ENCODE results near the gene RUFY4. TPM values are rescaled to one million over a fixed set of nuclear protein-coding genes. Genes with fewer than 3 reads are reported as not detected.

Gene RUFY4
- total and polyA plus RNA-seq, 2 donors (not counting 3 experiments of a cell fraction or from before 2014, with no cell fraction given): not detected

DNA sequence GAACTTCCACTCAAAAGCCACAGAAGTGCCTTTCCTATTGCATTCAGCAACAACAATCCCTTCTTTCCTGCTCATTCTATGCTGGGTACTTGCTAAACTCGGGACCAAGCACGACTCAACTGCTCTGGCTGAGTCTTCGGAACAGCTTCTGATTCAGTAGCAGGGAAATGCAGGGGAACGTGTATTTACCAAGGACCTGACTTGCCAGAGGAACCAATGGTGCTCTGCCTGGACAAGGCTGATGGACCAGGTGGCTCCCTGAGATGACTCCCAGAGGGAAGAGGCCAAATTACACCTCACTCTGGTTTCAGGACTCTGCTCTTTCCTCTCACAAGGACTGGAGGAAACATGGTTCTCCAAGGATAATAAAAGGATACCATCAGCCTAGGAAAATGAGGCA is 69.0 kb downstream of the RUFY4 start:
- Histone ChIP-seq H3K27me3 (ENCODE audit: control insufficient read depth in 2 of 2, insufficient read depth in 2 of 2, low read length in 2 of 2) (peaks cover 0 to 6% of the 10 kb centered on the region in 2 experiments), H3K4me1 (ENCODE audit: control insufficient read depth, extremely low read depth, insufficient read depth, low read length) (no peaks in the 10 kb centered on the region), H4K20me1 (replicated peaks; ENCODE audit: control insufficient read depth, extremely low read depth, insufficient read depth, low read length) (no peaks in the 10 kb centered on the region), H3K9me3 (replicated peaks; ENCODE audit: control insufficient read depth, insufficient read depth, low read length) (no peaks in the 10 kb centered on the region), H3K4me2 (ENCODE audit: insufficient read depth, low read length) (no peak overlapping the region), H3K9me1 (replicated peaks; ENCODE audit: control insufficient read depth, extremely low read depth, insufficient read depth, low read length) (no peaks in the 10 kb centered on the region), H3K36me3 (ENCODE audit: control insufficient read depth in 2 of 2, extremely low read depth in 1 of 2, insufficient read depth in 2 of 2, low read length in 2 of 2) (no peaks in the 10 kb centered on the region), H3K79me2 (ENCODE audit: control insufficient read depth, insufficient read depth, low read length) (no peaks in the 10 kb centered on the region), H3K9ac (replicated peaks; ENCODE audit: extremely low read depth, insufficient read depth, low read length) (no peak overlapping the region), H3K4me3 (replicated peaks in 1 of 3; ENCODE audit: insufficient read depth in 1 of 3, low read depth in 1 of 3, low read length in 3 of 3) (no peak overlapping the region), H3K27ac (ENCODE audit: insufficient read depth, low read depth, low read length) (no peak overlapping the region), H2AFZ (ENCODE audit: low read depth, low read length) (no peak overlapping the region)
- dilution Hi-C loops (cut with MboI; ENCODE audit: extremely low pct_ligation_motif_present, low sequenced_read_pairs): no loop called here
- CTCF ChIA-PET: no interaction called here
- POLR2A ChIA-PET: no interaction called here
- TF ChIP-seq MYC (IDR thresholded peaks at IDR 0.05; ENCODE audit: low read depth, low read length): no peak
- no peak for TF ChIP-seq POLR2A (IDR thresholded peaks at IDR 0.05; ENCODE audit: low read depth, low read length)
- no peak for TF ChIP-seq EZH2 (IDR thresholded peaks at IDR 0.05; ENCODE audit: borderline replicate concordance, low read depth, low read length, severe bottlenecking)
- TF ChIP-seq, protein P1, sequence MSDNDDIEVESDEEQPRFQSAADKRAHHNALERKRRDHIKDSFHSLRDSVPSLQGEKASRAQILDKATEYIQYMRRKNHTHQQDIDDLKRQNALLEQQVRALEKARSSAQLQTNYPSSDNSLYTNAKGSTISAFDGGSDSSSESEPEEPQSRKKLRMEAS (IDR thresholded peaks at IDR 0.05; ENCODE audit: insufficient read depth, insufficient read length): no peak
- no peak for TF ChIP-seq JUN (IDR thresholded peaks at IDR 0.05; ENCODE audit: borderline replicate concordance, insufficient read depth, insufficient read length, low read depth)
- no peak for TF ChIP-seq POLR2AphosphoS5 (IDR thresholded peaks at IDR 0.05; ENCODE audit: insufficient read depth, low read depth, low read length)
- TF ChIP-seq FOS (IDR thresholded peaks at IDR 0.05; ENCODE audit: borderline replicate concordance, insufficient read depth, low read length): no peak
- TF ChIP-seq, protein P2, sequence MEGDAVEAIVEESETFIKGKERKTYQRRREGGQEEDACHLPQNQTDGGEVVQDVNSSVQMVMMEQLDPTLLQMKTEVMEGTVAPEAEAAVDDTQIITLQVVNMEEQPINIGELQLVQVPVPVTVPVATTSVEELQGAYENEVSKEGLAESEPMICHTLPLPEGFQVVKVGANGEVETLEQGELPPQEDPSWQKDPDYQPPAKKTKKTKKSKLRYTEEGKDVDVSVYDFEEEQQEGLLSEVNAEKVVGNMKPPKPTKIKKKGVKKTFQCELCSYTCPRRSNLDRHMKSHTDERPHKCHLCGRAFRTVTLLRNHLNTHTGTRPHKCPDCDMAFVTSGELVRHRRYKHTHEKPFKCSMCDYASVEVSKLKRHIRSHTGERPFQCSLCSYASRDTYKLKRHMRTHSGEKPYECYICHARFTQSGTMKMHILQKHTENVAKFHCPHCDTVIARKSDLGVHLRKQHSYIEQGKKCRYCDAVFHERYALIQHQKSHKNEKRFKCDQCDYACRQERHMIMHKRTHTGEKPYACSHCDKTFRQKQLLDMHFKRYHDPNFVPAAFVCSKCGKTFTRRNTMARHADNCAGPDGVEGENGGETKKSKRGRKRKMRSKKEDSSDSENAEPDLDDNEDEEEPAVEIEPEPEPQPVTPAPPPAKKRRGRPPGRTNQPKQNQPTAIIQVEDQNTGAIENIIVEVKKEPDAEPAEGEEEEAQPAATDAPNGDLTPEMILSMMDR (IDR thresholded peaks at IDR 0.05; ENCODE audit: extremely low read depth in 1 of 2, insufficient read depth in 1 of 2, low read depth in 1 of 2, low read length in 2 of 2): no peak
- TF ChIP-seq GATA2 (IDR thresholded peaks at IDR 0.05; ENCODE audit: insufficient read depth, insufficient read length, low read depth, low read length): no peak
- BruUV-seq (replicated peaks): no TSS peak
- intact Hi-C loops (cut with micrococcal nuclease): no loop called here
- DNase-seq (ENCODE audit: low read depth, low spot score) (no peak), FAIRE-seq (no peak)

Other genes with a start within 250 kb of the RUFY4 start
- gene TNS1, start 66.3 kb upstream of the RUFY4 start, total RNA-seq: 35.6 and 52.1 TPM in 2 replicates
- gene TNS1, start 66.3 kb upstream of the RUFY4 start, polyA plus RNA-seq: 9.9 and 11.0 TPM in 2 replicates
- gene CXCR2, start 56.8 kb downstream of the RUFY4 start, total RNA-seq: not detected in 2 replicates
- not detected in 2 replicates for gene CXCR2, start 56.8 kb downstream of the RUFY4 start, polyA plus RNA-seq
- not detected in 2 replicates for gene CXCR1, start 97.7 kb downstream of the RUFY4 start, total RNA-seq
- not detected in 2 replicates for gene CXCR1, start 97.7 kb downstream of the RUFY4 start, polyA plus RNA-seq
- 455 and 483 TPM in 2 replicates for gene ARPC2, start 147.9 kb downstream of the RUFY4 start, total RNA-seq
- 417 and 433 TPM in 2 replicates for gene ARPC2, start 147.9 kb downstream of the RUFY4 start, polyA plus RNA-seq
- gene GPBAR1, start 191.8 kb downstream of the RUFY4 start, total RNA-seq: 0.60 and 0.75 TPM in 2 replicates
- 0.14 TPM in 2 replicates for gene GPBAR1, start 191.8 kb downstream of the RUFY4 start, polyA plus RNA-seq
- 59.7 and 69.3 TPM in 2 replicates for gene AAMP, start 200.9 kb downstream of the RUFY4 start, total RNA-seq
- gene AAMP, start 200.9 kb downstream of the RUFY4 start, polyA plus RNA-seq: 84.4 and 99.0 TPM in 2 replicates
- gene PNKD, start 201.3 kb downstream of the RUFY4 start, total RNA-seq: 56.1 and 56.6 TPM in 2 replicates
- 88.3 and 98.9 TPM in 2 replicates for gene PNKD, start 201.3 kb downstream of the RUFY4 start, polyA plus RNA-seq
- 141 and 159 TPM in 2 replicates for gene TMBIM1, start 223.2 kb downstream of the RUFY4 start, total RNA-seq
- gene TMBIM1, start 223.2 kb downstream of the RUFY4 start, polyA plus RNA-seq: 229 and 243 TPM in 2 replicates

All from endothelial cell of umbilical vein (primary cell).